RCC 7860 (cell line): ENCODE data around the gene WFDC1.

ENCODE experiments used
- DNase-seq: peaks from one replicate; pipeline ENCODE4 v3.0.0-alpha.2; 2015; ENCODE audit warnings: low spot score
- FAIRE-seq: peaks from 2 replicates; lab custom pipeline; 2012; peaks lifted over from hg19 to GRCh38; lab: Jason Lieb, UNC

Gene WFDC1

GRCh38 chr16:84271866-84272265 is 22.8 kb upstream of the WFDC1 start:
- FAIRE-seq, result no peak

DNA sequence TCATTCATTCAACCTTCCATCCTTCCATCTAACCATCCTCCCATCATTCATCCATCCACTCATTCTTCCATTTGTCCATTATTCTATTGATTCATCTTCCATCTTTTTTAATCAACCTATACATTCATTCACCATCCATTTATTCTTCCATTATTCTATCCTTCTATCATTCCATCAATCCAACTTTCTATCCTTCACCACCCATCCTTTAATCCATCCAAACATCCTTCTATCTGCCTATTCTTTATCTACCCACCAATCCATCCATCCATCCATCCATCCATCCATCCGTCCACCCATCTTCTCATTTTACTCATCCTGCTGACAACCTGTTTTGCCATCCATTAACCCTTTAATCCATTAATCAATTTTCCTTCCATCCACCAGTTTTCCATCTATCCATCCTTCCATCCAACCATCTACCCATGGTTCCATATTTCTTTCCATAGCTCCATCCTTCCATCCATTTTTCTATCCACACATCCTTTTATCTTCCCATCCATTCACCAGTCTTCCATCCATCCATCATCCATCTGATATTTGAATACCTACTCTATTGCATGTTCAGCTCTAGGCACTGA is 21.8 kb upstream of the WFDC1 start:
- FAIRE-seq (no peak), DNase-seq (no peak)

More at GRCh38 chr16:84271866-84272265, 22.8 kb upstream of the WFDC1 start:
- DNase-seq, result no peak

GRCh38 chr16:84274515-84274914 is 20.2 kb upstream of the WFDC1 start:
- no peak for FAIRE-seq

DNA sequence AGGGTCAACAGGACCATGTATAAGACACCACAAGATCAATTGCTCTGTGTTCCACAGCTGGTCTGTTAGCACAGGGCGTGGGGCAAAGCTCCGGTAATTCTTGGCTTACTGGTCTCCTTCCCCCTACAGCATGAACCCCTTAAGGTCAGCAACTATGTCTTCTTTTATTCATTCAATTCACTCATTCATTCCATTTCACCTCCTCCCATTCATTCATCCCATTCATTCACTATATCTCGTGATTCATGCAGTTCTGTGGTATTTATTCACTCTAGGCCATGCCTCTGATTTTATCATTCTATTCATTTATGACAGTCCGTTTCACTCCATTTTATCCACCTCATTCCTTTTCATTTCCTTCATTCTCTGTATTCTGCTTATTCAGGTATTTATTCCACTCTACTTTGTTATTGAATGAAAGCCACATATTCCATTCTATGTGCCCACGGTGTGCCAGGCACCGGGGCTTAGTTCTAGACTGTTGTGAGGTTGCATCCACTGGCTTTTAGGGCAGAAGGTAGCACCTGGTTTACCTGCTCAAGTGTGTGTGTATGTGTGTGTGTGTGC is 19.0 kb upstream of the WFDC1 start:
- DNase-seq, result no peak
- FAIRE-seq, result no peak

More at GRCh38 chr16:84274515-84274914, 20.2 kb upstream of the WFDC1 start:
- no peak for DNase-seq

GRCh38 chr16:84277244-84277823 is 17.3 kb upstream of the WFDC1 start:
- FAIRE-seq (no peak), DNase-seq (peak; percentile 33)

GRCh38 chr16:84278333-84278732 is 16.3 kb upstream of the WFDC1 start:
- DNase-seq (no peak), FAIRE-seq (no peak)

DNA sequence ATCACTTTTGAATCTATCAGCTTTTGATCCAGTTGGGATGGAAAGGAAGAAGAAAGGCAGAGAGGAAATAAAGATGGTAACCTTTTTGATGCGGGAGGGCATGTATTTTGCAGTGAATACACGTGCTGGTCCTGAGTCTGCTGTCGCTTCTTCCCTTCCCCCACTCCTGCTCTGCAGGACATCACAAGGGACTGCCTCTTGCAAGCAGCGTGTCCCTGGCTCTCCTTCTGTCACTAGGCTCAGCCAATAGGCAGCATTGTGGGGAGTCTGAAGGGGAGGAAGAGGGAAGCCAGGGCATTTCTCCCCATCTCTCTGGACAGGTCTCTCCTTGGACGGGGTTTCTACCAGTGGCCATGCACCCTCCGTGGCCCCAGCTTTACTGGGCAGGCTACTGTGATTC is 15.7 kb upstream of the WFDC1 start:
- DNase-seq, result no peak
- FAIRE-seq, result no peak

DNA sequence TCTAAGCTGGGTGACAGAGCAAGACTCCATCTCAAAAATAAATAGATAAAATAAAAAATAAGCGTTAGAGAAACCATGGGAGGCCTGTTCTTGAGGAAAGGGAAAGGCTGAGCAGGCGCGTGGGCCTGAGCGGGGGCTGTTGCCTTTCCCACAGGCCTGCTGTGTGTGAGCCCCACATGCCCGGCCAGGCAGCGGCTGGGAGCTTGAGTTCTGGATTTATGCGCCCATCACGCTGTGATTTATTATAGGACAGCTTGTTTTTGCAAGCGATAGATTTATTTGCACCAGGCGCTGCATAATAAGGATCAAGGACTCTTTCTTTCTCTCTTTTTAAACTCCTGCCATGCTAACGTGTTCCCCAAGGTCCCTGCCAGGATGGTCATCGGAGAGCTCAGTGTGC is 14.8 kb upstream of the WFDC1 start:
- FAIRE-seq, result no peak
- no peak for DNase-seq

DNA sequence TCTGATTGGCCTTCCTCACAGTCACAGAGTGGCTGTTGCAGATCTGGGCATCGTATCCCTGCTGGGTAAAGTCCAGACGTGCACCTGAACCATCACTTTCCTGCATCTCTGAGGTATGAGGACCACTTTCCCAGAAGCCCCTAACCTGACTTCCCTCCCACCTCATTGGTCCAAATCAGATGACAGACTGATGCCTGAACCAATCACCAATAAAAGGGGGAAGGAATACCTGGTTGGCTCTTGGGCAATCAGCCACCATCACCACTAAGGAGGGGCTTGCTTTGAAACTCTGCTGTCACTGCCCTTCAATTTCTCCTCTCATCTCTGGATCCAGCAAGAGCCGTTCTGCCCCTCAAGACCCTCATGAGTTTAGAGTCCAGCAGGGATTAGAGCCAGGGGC is 13.6 kb upstream of the WFDC1 start:
- DNase-seq, result no peak
- FAIRE-seq, result no peak

GRCh38 chr16:84282533-84282932 is 12.1 kb upstream of the WFDC1 start:
- DNase-seq (no peak), FAIRE-seq (no peak)

GRCh38 chr16:84283314-84284153 is 11.1 kb upstream of the WFDC1 start:
- FAIRE-seq (no peak), DNase-seq (no peak)

GRCh38 chr16:84284154-84284722 is 10.4 kb upstream of the WFDC1 start:
- DNase-seq (no peak), FAIRE-seq (no peak)

DNA sequence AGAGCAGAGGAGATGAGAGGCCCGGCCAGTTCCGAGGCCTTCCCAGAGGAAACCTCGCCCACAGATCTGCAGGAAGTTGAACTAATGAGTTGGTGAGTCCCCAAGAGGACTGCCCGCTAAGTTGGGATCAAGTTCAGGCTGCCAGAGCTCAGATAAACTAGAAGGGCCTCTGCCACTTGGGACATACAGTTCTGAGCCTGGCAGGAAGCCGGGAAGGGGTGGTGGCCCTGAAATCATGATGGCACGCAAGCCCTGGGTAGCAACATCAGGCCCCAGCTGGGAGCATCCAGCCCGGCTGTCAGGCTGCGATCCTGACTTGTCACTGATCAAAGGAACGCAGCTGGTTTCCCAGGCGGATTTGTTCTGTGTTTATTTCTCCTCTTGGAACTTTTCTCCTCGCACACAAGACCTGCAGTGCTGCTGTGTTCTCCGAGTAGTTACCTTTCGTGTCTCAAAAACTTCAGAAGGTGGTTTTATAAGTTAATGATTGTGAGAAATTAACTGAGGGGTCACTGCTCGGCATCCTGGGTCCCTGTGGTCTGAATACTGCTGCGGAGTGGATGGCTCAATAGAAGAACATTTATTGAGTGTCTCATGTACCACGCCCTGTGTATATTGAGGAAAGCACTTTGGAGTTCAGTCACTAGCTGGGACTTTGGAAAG is 8.0 kb upstream of the WFDC1 start:
- FAIRE-seq (peak; percentile 83), DNase-seq (peak; percentile 9)

GRCh38 chr16:84288902-84289301 is 5.8 kb upstream of the WFDC1 start:
- FAIRE-seq, result no peak

GRCh38 chr16:84291226-84291625 is 3.5 kb upstream of the WFDC1 start:
- FAIRE-seq (no peak), DNase-seq (no peak)

More at GRCh38 chr16:84288902-84289301, 5.8 kb upstream of the WFDC1 start:
- DNase-seq, result no peak

DNA sequence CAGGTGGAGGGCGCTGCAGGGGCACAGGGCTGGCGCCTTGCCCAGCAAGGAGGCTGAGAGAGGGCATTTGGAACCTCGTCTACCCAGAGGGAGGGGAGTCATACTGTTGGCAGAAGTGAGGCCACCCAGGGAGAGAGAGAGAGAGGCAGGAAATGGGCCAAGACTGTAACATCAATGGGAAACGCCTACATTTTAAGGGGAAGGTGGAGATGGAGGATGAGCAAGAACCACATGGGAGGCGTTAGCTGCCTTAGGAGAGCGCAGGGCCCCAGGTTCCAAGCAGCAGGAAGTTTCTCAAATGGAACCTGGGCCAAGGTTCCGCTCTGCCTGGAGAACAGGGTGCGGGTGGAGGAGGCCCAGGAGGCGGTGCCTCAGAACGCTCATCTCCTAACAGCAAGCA is 2.7 kb upstream of the WFDC1 start:
- no peak for DNase-seq
- FAIRE-seq, result no peak

GRCh38 chr16:84293406-84293805 is 1.3 kb upstream of the WFDC1 start:
- no peak for FAIRE-seq

DNA sequence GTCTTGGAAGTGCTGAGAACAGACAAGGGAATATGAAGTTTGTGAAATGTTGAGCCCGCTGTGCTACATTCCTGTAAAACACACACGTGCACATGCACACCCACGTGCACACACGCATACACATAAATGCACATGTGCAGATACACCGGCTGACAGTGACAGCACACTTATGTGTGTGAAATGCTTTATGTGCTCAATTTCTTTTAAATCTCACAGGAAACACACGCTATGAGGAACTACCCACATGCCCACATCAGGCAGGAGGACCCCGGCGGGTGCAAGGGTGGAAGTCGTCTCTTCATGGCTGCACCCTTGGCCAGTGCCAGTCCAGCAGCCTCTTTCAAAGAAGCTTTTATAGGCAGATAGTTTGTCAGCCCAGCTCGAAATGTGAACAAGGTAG is 561 bp upstream of the WFDC1 start:
- DNase-seq, result no peak
- FAIRE-seq, result no peak

More at GRCh38 chr16:84293406-84293805, 1.3 kb upstream of the WFDC1 start:
- no peak for DNase-seq

DNA sequence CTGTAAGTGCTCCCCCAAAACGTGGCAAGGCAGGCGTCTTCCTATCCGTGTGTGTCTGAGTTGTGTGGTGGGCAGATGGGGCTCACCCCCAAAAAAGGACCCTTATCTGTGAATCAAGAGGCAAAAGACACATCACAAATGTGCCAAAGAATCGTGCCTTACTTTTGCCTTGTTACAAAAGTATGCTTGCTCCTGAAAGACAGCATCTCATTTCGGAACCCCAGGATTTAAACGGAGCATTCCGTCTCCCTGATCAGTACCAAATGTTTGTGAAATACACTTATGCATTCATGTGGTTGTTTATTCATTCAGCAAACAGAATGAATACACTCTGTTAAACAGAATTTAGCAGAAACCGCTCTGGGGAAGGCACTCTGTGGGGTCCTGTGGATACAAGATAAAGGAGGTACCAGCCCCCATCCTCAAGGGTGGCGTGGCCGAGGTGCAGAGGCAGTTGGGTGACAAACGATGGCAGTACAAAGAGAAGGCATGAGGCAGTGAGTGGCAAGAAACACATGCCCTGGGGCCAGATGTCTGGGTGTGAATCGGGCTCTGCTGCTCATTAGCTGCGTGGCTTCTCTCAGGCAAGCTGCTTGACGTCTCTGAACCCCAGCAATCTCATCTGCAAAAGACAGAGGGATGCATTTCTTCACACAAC is 654 bp downstream of the WFDC1 start:
- FAIRE-seq, result no peak

DNA sequence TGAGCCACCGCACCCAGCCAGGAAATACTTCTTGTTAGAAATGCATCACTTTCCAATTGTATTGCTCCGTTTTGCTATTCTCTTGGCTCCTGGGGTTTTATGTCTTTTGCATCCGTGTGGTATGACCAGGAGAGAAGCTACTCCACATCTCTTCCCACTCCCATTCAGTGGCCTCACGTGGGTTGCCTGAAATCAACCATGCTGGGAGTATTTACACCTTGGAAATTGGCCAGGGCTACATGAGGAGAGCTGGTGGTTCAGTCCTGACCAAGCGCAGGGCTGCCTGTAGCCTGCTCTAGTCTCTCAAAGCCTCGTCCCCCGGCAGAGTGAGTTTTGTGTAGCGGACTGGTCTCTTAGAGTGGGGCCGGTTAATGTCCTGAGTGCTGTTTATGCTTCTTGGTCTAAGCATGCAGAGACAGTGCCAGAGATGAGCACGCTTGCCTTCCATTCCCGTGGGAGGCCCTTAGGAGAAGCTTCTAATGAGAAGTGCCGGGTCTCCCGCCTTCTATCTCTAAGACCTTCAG is 3.8 kb downstream of the WFDC1 start:
- no peak for FAIRE-seq

More for the DNA sequence above, 654 bp downstream of the WFDC1 start:
- no peak for DNase-seq

More for the DNA sequence above, 3.8 kb downstream of the WFDC1 start:
- DNase-seq, result no peak
